Osteoblast (primary cell): Measurements from ENCODE around the gene FAM227B. TPM values are rescaled to one million over a fixed set of nuclear protein-coding genes. Genes with fewer than 3 reads are reported as not detected.

ENCODE experiments used
- DNase-seq: peaks from one replicate; pipeline ENCODE4 v3.0.0; 2011; ENCODE audit warnings: low spot score, mixed read lengths; ENCODE audit not compliant: insufficient read length; ENCODE audit errors: missing footprints
- H2AFZ ChIP-seq: 2 replicates; pipeline ENCODE4 v1.6.0; 2011; ENCODE audit warnings: mild to moderate bottlenecking, low read length
- H3K27ac ChIP-seq: 2 replicates; pipeline ENCODE4 v1.5.1; 2011; ENCODE audit warnings: mild to moderate bottlenecking, low read depth, low read length, moderate library complexity
- H3K27me3 ChIP-seq: 2 replicates; pipeline ENCODE4 v1.6.0; 2012; ENCODE audit warnings: mild to moderate bottlenecking, control low read depth, inconsistent platforms, low read length, moderate library complexity; ENCODE audit not compliant: insufficient read depth
- H3K36me3 ChIP-seq: 2 replicates; pipeline ENCODE4 v1.5.1; 2011; ENCODE audit warnings: mild to moderate bottlenecking, low read length, control low read depth, moderate library complexity; ENCODE audit not compliant: insufficient read depth
- H3K4me1 ChIP-seq: 2 replicates; pipeline ENCODE4 v1.5.1; 2011; ENCODE audit warnings: mild to moderate bottlenecking, low read length, control low read depth, moderate library complexity; ENCODE audit not compliant: insufficient read depth
- H3K4me2 ChIP-seq: 2 replicates; pipeline ENCODE4 v1.6.0; 2011; ENCODE audit warnings: mild to moderate bottlenecking, low read length; ENCODE audit not compliant: insufficient read depth
- H3K4me3 ChIP-seq: fragments of 200-600 bp; sonication (generic); 3 replicates; pipeline ENCODE4 v1.5.1; 2012; ENCODE audit warnings: mild to moderate bottlenecking, low read length, inconsistent platforms; ENCODE audit not compliant: insufficient read depth
- H3K79me2 ChIP-seq: 2 replicates; pipeline ENCODE4 v1.6.0; 2012; ENCODE audit warnings: mild to moderate bottlenecking, low read length, control low read depth, inconsistent platforms; ENCODE audit not compliant: insufficient read depth
- H3K9me3 ChIP-seq: 2 replicates; pipeline ENCODE4 v1.5.1; 2011; ENCODE audit warnings: low read depth, low read length, control low read depth
- H4K20me1 ChIP-seq: 2 replicates; pipeline ENCODE4 v1.6.0; 2012; ENCODE audit warnings: mild to moderate bottlenecking, low read length, control low read depth; ENCODE audit not compliant: insufficient read depth
- total RNA-seq: library from RNA; depleted of rRNA; stranded (reverse); fragments of >200 nt; gene quantifications from 2 replicates; pipeline ENCODE4 v1.2.3, GENCODE V29; 2012
- TF ChIP-seq, protein P1 (sequence below): IDR thresholded peaks from 2 replicates; pipeline ENCODE4 v1.5.1; 2011; ENCODE audit warnings: mild to moderate bottlenecking, low read depth, low read length, moderate library complexity; ENCODE audit errors: extremely low read depth

The FAM227B gene
- total RNA-seq, 1 donor, result 4.3 TPM

DNA sequence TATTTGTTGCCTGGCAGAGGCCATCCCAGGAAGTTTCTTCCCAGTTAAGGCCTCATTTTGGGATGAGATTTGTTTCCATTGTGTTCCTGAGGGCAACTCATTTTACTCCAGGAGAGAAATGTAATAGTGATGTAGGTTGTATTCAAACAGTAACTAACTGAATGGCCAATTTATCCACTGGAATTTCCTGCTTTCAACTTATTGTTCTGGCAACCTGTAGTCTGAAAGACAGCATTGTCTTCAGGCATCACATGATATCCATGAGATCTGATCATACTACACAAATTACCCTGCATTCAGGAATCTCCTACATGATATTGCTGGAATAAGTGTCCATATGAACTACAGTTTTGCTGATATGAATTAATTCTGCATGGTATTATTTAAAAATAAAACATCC, 277.1 kb downstream of the FAM227B start:
- no peaks in the 10 kb centered on the region for H3K4me1 ChIP-seq
- no peaks in the 10 kb centered on the region for H3K79me2 ChIP-seq
- no peak overlapping the region for H3K27ac ChIP-seq
- no peaks in the 10 kb centered on the region for H3K36me3 ChIP-seq
- H3K27me3 ChIP-seq, result no peaks in the 10 kb centered on the region
- no peak overlapping the region for H3K4me2 ChIP-seq
- no peak overlapping the region for H2AFZ ChIP-seq
- no peaks in the 10 kb centered on the region for H3K9me3 ChIP-seq
- DNase-seq, result no peak
- H3K4me3 ChIP-seq, result no peak overlapping the region
- H4K20me1 ChIP-seq, result no peaks in the 10 kb centered on the region
- TF ChIP-seq, protein P1, sequence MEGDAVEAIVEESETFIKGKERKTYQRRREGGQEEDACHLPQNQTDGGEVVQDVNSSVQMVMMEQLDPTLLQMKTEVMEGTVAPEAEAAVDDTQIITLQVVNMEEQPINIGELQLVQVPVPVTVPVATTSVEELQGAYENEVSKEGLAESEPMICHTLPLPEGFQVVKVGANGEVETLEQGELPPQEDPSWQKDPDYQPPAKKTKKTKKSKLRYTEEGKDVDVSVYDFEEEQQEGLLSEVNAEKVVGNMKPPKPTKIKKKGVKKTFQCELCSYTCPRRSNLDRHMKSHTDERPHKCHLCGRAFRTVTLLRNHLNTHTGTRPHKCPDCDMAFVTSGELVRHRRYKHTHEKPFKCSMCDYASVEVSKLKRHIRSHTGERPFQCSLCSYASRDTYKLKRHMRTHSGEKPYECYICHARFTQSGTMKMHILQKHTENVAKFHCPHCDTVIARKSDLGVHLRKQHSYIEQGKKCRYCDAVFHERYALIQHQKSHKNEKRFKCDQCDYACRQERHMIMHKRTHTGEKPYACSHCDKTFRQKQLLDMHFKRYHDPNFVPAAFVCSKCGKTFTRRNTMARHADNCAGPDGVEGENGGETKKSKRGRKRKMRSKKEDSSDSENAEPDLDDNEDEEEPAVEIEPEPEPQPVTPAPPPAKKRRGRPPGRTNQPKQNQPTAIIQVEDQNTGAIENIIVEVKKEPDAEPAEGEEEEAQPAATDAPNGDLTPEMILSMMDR, result no peak

DNA sequence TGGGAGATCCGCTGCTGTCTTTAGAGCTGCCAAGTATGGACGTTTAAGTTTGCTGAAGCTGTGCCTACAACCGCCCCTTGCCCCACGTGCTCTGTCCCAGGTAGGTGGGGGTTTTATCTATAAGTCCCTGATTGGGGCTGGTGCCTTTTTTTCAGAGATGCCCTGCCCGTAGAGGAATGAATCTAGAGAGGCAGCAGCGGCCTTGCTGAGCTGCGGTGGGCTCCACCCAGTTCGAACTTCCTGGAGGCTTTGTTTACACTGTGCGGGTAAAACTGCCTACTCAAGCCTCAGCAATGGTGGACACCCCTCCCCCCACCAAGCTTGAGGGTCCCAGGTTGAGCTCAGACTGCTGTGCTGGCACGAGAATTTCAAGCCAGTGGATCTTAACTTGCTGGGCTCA, 281.0 kb downstream of the FAM227B start:
- Histone ChIP-seq H3K36me3 (no peaks in the 10 kb centered on the region), H4K20me1 (no peaks in the 10 kb centered on the region), H3K9me3 (no peaks in the 10 kb centered on the region), H3K27me3 (no peaks in the 10 kb centered on the region), H3K79me2 (no peaks in the 10 kb centered on the region), H3K4me2 (no peak overlapping the region), H3K4me1 (no peaks in the 10 kb centered on the region), H3K4me3 (no peak overlapping the region), H2AFZ (no peak overlapping the region), H3K27ac (no peak overlapping the region)
- no peak for DNase-seq
- TF ChIP-seq, protein P1, result no peak

DNA sequence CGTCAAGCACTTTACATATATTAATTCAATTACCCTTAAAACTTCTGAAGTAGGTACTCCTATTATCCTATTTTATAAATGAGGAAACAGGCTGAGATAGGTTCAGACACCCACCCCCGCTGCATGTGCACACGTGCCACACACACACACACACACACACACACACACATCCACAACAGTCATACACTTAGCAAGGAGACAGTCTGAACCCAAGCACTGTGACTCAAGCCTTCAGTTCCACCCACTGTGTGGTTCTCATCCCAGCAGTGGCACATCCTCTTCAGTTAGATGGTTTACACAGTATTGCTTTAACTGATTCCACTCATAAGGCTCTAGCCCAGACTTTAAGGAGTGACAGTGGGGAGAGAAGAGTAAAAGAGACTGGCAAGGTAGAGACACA, 288.7 kb downstream of the FAM227B start:
- Histone ChIP-seq H3K79me2 (no peaks in the 10 kb centered on the region), H2AFZ (no peak overlapping the region), H3K27me3 (no peaks in the 10 kb centered on the region), H3K4me1 (no peaks in the 10 kb centered on the region), H3K4me2 (no peak overlapping the region), H4K20me1 (no peaks in the 10 kb centered on the region), H3K36me3 (no peaks in the 10 kb centered on the region), H3K27ac (no peak overlapping the region), H3K9me3 (no peaks in the 10 kb centered on the region), H3K4me3 (no peak overlapping the region)
- no peak for DNase-seq
- TF ChIP-seq, protein P1, result no peak

DNA sequence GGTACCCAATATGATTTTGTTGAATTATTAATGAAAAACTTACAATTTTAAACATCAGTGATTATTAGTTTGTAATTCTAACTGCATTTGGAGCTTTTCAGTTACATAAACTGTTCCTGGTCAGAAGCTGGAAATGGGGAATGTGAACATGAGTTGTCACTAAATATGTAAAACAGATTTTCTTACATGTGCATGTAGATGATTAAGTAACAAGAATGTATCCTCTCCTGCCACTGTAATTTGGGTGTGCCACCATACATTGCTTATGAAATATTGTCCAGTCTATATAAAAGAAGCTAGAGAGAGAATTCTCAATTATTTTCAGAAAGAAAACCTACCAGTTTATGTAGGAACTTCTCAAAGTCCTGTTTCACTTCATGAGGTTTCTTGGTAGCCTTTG, 289.2 kb downstream of the FAM227B start:
- Histone ChIP-seq H3K4me1 (no peaks in the 10 kb centered on the region), H3K27ac (no peak overlapping the region)
- DNase-seq, result no peak

More for the DNA sequence above, 289.2 kb downstream of the FAM227B start:
- Histone ChIP-seq H3K4me3 (no peak overlapping the region), H3K27me3 (no peaks in the 10 kb centered on the region), H2AFZ (no peak overlapping the region), H3K4me2 (no peak overlapping the region), H4K20me1 (no peaks in the 10 kb centered on the region), H3K36me3 (no peaks in the 10 kb centered on the region), H3K79me2 (no peaks in the 10 kb centered on the region), H3K9me3 (no peaks in the 10 kb centered on the region)
- TF ChIP-seq, protein P1, result no peak
